ENCODE measurements around the gene NPTX2.
"Not testable (repeated sequence)": the region's sequence is repeated elsewhere in the genome, so short reads cannot be mapped to it uniquely, and the experiment has no call there.

NPTX2 gene, protein sequence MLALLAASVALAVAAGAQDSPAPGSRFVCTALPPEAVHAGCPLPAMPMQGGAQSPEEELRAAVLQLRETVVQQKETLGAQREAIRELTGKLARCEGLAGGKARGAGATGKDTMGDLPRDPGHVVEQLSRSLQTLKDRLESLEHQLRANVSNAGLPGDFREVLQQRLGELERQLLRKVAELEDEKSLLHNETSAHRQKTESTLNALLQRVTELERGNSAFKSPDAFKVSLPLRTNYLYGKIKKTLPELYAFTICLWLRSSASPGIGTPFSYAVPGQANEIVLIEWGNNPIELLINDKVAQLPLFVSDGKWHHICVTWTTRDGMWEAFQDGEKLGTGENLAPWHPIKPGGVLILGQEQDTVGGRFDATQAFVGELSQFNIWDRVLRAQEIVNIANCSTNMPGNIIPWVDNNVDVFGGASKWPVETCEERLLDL

DNA sequence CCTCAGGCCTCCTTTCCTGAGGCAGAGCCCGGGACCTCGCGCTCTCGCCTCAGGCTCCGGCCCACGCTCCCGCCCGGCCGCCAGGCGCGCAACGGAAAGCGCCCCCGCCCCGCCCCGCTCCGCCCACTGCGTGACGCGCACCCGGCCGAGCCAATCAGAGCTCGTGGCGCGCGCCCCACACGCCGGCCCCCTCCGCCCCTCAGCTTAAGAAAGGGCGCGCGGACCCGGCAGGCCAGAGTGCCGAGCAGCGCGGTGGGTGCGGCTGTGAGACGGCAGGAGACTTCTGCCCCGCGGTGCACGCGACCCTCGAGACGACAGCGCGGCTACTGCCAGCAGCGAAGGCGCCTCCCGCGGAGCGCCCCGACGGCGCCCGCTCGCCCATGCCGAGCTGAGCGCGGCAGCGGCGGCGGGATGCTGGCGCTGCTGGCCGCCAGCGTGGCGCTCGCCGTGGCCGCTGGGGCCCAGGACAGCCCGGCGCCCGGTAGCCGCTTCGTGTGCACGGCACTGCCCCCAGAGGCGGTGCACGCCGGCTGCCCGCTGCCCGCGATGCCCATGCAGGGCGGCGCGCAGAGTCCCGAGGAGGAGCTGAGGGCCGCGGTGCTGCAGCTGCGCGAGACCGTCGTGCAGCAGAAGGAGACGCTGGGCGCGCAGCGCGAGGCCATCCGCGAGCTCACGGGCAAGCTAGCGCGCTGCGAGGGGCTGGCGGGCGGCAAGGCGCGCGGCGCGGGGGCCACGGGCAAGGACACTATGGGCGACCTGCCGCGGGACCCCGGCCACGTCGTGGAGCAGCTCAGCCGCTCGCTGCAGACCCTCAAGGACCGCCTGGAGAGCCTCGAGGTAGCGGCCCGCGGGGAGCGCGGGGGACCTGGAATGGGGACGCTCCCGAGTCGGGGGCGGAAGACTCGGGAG, at the start of gene NPTX2:
NPTX2 (plus strand) TSS at position 235 of the 909 bp plus-strand sequence; CDS start at position 412, 177 bp downstream.
- no peak for DNase-seq (ENCODE audit: low read depth)

DNA sequence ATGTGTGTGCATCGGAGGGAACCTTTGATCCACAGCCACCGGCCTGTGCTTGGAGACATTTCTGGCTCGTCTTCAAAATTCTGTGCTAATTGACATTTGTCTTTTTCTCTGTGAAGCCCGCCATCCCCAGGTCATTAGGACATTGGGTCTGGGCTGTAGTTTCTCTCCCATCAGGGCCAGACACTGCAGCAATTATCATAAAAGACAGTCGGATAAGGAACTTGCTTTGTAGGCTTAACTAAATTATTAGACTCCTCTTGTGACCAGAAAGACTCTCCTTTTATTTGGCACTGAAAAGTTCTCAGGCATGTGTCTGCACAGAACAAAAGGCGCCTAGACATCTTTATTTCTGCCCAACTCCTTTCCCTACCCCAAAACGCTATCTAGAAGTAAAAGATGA, 49.1 kb upstream of the NPTX2 start:
- no peak for DNase-seq (ENCODE audit: low read depth)

DNA sequence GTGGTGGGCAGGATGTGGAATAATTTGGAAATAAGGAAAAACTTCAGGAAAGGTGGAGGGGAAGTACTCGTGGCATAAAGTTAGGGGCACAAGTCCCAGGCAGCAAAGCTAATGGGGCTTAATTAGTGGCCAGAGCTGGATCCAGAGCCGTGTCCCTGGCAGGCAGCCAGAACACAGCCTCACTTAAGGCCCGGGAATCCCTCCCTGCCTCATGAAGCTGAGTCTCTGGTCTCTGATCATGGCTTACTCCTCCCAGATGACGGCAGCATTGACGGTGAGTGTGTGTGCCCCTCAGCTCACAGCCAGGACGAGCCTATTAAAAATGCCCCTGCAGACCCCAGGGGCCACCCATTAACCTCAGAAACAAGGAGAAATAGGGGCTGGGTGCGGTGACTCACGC, 48.2 kb upstream of the NPTX2 start:
- no peak for DNase-seq (ENCODE audit: low read depth)

DNA sequence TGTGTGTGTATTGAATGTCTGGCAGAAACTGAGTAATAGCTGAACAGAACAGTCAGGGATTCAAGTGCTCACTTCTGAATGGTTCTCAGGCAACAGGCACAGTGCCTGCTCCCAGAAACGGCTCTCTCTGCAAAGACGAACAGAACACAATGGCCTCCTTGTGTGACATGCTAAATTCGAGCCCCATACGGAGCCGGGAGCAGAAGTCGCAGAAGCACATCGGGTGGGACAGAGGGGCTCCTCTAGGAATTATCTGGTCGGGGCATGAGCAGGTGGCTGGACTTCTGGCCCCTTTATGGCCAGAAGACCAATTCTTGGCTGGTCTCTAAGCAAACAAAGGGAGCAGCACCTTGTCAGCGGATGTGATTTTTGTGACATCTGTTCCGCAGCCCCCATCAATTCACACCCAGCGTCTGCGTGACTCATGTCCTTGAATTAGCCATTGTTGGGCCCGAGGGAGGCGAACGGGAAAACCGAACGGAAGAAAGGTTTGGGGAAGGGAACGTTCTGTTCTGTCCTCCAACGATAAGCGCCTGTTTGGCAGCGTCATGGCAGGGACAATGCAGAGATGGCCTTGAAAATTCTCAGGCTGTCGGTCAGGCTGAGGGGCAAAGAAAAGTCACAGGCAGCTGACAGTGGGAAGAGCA, 47.3 kb upstream of the NPTX2 start:
- DNase-seq (ENCODE audit: low read depth): no peak

DNA sequence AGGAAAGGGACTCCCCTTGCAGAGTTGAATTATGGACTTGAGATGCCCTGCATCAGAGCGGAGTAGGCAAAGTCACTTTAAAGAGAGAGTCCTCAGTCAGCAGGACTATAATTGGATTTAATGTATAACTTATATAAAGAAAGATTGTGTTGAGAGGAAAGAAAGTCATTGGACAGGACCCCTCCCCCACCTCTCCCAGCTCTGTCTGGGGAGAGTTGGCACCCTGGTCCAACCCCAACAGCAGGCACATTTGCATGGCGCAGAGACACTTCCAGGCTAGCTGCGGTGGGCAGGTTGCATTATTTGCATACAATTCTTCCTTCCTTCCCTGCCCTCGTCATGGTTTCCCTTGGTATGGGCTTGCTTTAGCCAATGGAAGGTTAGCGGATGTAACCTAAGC, 46.1 kb upstream of the NPTX2 start:
- no peak for DNase-seq (ENCODE audit: low read depth)

DNA sequence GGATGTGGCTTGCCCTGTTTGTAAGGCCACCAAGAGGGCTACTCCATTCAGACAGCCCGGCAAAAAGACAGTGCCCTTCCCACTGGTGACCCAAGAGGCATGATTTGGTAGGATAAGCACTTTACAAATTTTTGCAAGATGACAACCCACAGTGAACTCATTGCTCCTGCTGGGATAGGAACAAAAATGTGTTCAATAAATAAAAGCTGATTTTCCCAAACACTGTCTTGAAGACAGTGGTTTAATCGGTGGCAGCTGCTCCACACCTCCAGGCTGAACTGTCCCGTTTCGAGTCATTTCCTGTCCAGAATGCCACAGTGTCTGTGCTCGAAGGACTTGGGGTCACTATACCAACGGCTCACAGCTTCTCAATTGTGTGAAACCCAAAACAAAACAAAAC, 45.1 kb upstream of the NPTX2 start:
- DNase-seq (ENCODE audit: low read depth): no peak

DNA sequence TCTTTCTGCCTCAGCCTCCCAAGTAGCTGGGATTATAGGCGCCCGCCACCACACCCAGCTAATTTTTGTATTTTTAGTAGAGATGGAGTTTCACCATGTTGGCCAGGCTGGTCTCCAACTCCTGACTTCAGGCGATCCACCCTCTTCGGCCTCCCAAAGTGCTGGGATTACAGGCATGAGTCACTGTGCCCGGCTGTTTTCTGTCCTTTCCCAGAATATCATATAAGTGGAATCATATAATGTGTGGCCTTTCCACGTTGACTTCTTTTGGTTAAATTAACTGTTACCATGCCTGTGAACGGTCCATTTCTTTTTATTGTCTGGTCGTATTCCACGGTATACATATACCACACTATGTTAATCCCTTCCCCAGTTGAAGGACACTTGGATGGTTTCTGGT, 44.4 kb upstream of the NPTX2 start:
- DNase-seq (ENCODE audit: low read depth): not testable (repeated sequence)

DNA sequence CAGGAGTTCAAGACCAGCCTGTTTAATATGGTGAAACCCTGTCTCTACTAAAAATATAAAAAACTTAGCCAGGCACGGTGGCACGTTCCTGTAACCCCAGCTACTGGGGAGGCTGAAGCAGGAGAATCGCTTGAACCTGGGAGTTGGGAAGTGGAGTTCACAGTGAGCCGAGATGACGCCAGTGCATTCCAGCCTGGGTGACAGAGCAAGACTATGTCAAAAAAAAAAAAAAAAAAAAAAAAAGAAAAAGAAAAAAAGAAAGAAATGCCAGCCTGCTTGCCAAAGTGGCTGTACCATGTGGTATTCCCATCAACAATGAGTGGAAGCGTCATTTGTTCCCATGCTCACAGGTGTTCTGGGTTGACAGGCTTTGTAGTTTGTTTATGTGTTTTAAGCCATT, 43.3 kb upstream of the NPTX2 start:
- no peak for DNase-seq (ENCODE audit: low read depth)

DNA sequence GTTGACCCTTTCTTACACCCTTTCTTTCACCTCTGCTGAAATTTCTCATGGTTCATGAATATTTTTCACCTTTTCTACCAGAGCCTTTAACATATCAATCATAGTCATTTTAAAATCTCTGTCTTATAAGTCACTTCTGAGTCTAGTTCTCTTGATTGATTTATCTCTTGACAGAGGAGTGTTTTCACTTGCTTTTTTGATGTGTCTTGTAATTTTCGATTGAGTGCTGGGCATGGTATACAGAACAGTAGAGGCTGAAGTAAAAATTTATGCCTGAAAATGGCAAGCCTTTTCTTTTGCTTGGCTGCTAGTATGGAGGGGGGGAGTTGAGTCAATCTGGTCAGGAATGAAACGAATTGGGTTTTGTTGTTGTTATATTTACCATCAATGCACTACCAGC, 41.2 kb upstream of the NPTX2 start:
- no peak for DNase-seq (ENCODE audit: low read depth)

DNA sequence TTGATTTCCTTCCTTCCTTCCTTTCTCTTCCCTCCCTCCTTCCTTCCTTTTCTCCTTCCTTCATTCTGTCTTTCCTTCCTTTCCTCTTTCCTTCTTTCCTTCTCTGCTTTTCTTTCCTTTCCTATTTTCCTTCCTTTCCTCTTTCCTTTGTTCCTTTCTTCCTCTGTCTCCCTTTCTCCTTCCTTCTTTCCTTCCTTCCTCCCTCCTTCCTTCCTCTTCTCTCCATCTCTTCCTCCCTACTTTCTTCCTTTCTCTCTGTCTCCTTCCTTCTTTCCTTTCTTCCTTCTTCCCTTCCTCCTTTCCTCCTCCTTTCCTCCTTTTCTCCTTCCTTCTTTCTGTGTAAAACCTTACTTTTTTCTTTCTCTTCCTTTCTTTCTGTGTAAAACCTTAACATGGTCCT, 32.3 kb upstream of the NPTX2 start:
- DNase-seq (ENCODE audit: low read depth): no peak

DNA sequence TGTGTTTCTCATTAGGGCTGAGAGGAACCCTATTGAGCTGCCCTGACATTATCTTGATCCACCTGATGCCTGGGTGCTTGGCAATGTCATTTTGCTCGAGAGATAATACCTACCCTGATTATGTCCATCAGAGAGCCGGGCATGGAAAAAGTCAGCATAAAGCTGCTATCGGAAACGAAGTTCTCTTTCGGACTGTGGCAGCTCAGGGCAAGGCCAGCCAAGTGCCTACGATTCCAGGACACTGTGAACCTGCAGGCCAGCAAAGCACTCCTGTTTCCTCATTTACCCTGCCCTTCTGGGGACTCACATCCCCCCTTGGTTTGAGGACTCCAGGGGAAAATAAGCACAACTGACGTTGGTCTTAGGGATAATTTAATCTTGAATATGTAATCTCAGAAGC, 25.2 kb upstream of the NPTX2 start:
- no peak for DNase-seq (ENCODE audit: low read depth)

DNA sequence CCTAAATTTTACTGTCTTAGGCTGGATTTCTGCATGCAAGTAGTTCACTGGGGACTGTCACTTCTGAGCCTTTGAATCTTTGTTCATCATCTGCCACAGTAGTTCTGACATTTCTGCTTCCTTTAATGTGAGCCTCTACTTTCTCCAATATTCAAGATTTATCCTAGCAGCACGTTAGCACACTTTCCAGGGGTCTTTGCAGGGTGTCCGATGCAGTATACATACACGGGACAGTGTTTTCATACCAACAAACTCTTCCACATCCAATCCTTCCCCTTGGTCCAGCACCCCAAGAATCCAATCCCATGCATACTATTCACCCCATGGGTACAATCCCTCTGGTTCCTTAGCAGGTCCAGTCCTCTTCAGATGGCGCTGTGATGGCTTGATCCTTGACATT, 22.7 kb upstream of the NPTX2 start:
- DNase-seq (ENCODE audit: low read depth): no peak

DNA sequence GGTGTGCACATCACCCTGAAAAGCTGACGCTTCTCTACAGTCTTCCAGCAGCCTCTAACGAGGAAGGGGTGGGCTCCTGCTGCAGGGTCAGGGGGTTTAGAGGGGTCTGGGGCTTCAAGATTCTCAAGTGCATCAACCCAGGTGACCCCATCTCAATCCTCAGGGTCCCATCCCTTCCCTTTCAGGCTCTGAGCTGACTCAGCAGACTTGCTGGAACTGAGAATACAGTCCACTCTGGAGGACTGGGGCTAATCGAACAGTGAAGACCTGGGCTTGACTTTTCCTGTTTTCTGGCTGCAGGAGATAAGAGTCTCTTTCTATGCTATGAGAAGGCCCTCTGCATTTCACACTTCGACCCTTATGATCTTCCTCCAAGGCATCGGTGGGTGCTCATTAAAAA, 22.3 kb upstream of the NPTX2 start:
- DNase-seq (ENCODE audit: low read depth): no peak

DNA sequence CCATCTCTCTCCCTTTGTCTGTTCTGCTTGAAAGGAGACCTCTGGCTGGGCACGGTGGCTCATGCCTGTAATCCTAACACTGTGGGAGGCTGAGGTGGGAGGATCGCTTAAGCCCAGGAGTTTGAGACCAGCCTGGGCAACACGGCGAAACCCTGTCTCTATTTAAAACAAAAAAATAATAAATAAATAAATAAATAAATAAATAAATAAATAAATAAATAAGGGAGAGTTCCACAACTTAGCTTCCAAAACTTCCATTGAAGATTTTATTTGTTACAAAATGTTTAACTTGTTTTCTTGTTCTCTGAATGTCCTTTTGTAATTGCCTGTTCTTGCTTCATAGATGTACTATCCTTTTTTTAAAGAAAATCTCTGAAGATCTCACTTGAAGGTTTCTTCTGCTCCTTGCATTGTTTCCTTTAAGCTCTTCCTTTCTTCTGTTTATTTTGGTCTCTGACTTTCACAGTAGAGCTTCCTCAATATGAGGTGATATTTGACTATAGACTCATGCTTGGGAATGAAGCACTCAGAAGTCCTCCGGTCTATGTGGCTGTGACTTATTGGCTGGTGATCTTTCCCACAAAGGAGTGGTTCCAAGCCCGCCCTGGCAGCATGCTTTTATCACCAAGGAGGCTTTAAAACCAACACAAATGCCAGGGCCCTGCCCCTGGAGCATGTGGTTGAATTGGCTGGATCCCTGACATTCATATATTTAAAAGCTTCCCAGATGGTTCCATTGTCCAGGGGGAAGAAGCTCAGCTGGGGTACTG, 18.1 kb upstream of the NPTX2 start:
- DNase-seq (ENCODE audit: low read depth): no peak

DNA sequence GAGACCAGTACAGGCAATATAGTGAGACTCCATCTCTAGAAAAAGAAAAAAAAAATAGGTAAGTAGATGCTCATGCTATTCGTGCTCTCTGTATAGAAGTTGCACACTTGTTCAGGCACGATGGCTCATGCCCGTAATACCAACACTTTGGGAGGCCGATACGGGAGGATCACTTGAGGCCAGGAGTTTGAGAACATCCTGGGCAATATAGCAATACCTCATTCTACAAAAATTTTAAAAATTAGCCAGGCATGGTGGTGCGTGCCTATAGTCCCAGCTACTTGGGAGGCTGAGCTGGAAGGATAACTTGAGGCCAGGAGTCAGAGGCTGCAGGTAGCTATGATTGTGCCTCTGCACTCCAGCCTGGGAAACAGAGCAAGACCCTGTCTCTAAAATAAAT, 17.2 kb upstream of the NPTX2 start:
- DNase-seq (ENCODE audit: low read depth): no peak

DNA sequence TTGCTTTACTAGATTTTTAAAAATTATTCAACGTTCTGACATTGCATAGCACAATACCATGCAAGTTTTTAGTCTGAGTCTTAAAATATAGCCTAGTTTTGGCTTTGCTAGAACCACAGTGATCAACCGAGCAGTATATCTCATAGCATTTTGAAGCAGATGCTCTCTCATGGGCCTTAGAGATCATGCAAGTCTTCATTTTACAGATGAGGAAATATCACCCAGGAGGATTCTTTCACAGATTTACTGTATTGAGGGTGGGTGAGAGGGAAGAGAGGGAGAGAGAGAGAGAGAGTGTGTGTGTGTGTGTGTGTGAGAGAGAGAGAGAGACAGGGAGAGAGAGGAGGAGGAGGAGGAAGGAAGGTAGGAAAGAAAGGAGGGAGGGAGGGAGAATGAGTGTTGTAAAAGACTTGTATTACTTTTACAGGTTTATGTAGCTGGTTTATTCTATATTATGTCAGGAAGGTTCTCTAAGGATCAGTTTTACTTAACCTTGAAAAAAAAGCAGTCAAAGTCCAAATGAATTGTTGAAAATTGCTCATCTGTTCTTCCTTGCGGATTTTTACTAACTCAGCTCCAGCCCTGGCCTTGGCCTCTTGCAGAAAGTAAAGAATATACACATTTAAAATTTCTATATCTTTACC, 14.2 kb upstream of the NPTX2 start:
- no peak for DNase-seq (ENCODE audit: low read depth)

DNA sequence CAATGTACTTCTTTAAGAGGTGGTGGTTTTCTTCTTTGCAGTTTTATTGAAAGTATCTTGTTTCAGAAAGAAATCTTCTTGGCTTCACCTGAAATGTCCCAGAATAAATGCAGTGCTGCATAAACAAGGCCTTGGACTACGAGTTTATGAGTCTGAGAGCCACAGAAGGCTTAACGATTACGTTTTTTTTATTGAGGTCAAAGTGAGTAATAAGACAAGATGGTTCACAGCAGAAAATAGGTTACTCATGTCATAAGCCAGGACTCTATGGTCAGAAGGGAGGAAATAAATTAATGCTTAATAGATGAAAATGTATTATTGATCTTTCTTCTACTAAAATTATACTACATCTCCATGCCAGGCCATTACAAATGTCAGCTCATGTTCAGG, 13.7 kb upstream of the NPTX2 start:
- no peak for DNase-seq (ENCODE audit: low read depth)

DNA sequence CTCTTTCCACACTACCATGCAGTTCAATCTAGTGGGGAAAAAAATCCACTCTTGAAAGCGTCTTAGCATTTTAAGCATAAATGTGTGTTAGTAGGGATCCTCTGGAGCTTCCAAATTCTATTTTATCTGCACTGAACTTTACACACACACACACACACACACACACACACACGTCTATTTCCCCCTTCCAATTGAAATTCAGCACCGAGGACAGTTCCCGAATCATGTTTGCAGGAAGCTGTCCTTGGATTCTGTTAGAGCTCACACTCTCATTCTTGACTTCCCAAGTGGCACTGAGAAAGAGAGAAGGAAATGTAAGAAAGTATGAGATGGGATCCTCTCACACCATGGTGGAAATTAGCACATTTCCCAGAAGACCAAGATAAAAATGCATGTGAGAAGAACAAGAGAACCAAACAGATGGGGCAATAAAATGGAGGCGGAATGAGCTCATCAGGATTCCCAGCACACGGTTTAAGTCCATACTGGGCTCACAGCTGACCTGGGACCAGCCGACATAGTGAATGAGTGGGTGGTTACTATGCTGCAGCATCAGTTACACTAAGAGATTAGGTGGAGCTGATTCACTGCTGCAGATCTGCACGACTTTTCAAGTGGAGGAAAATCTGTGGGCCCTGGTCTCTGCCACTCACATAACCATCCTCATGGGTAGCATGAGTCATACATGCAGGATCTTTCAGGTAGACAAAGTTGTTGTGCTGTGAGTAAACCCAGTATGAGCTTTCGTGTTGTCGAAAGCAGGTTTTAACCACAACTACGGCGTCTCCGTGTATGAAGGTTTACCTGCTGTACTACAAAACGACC, 3.3 kb upstream of the NPTX2 start:
- no peak for DNase-seq (ENCODE audit: low read depth)

DNA sequence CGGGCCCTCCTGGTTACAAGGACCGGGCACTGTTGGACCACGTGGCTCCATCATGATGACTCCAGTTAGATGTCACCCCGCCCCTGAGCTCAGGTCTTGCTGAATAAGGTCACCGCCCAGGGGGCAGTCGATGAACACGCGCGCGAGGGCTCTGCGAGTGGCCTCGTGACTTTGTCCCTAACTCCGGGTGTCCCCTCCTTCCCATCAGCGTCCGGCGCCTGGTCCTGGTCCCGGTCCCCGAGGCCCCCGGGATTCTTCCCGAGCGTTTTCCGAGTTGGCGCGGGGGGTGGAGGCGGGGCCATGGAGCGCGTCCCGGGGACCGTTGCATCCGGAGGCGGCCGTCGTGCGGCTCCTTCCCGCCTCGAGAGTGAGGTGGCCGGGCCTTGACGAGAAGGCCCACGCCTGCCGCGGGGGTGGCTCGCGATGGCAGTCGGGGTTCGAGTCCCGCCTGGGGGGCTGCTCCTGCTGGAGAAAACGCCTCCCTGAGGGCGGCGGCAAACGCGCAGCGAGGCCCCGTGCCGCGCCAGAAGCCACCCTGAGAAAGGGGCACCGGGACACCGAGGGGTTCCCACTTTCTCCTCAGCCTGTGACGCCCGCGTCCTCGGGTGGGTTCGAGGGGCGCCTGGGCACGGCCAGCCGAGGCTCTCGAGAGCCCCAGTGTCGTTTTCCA, 569 bp upstream of the NPTX2 start:
- DNase-seq (ENCODE audit: low read depth): no peak

DNA sequence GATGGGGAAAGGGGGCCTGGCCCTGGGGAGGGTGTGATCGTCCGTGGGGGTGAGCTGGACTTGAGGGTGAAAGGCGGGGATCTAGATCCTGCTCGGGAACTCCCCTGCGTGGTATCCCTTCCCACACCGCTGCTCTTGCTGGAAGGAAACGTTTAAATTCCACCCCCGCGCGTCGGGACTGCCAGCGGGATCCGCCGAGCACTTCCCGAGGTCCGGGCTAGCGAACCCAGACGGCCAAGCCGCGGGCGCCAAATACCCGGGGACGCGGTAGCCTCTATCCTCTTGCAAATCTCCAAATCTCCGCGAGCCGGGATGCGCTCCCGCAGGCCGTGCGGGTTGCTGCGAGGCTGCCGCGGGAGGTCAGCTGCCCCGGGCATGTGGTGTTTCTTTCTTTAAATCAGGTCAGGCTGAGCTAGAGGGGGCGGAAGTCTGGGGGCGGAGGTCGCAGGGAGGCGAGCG, 904 bp downstream of the NPTX2 start:
- no peak for DNase-seq (ENCODE audit: low read depth)
